PC-3 (cell line): ENCODE data around the gene PCDHGA7. TPM values are rescaled to one million over a fixed set of nuclear protein-coding genes. Genes with fewer than 3 reads are reported as not detected.
"Not testable (repeated sequence)": the region's sequence is repeated elsewhere in the genome, so short reads cannot be mapped to it uniquely, and the experiment has no call there.

Source experiments
- ATAC-seq: fragments of 200-7000 bp; cut with Tn5 transposase; 2 replicates; pipeline ENCODE4 v1.9.1; 2020; ENCODE audit warnings: mild to moderate bottlenecking, moderate library complexity
- BruUV-seq: library from RNA; stranded (reverse); fragments of 400-500 nt; replicated peaks from 2 replicates; lab custom pipeline; 2021; lab: Mats Ljungman, UMichigan
- CTCF ChIA-PET: fragments of 300-600 bp; sonication (Branson Sonifier 250); formaldehyde crosslinking; loops from one replicate; lab custom pipeline; 2022; ENCODE audit warnings: antibody characterized with exemption; lab: Charles Lee
- POLR2A ChIA-PET: fragments of 300-600 bp; sonication (Branson Sonifier 250); formaldehyde crosslinking; loops from one replicate; lab custom pipeline; 2022; ENCODE audit warnings: antibody characterized with exemption; ENCODE audit not compliant: unreplicated experiment; lab: Charles Lee
- DNase-seq: peaks from one replicate; pipeline ENCODE4 v3.0.0-alpha.2; 2015
- H2AFZ ChIP-seq: fragments of 300-600 bp; sonication (generic); 2 replicates; pipeline ENCODE4 v1.6.0; 2016; ENCODE audit warnings: antibody characterized with exemption, low read length
- H3F3A ChIP-seq: fragments of 300-600 bp; sonication (generic); one replicate; pipeline ENCODE4 v1.6.0; 2017; ENCODE audit warnings: antibody characterized with exemption, low read length, control low read depth, mild to moderate bottlenecking; ENCODE audit not compliant: unreplicated experiment
- H3K27ac ChIP-seq: fragments of 300-600 bp; sonication (generic); 2 replicates; pipeline ENCODE4 v1.5.1; 2016; ENCODE audit warnings: mild to moderate bottlenecking, low read length
- H3K27me3 ChIP-seq: fragments of 300-600 bp; sonication (generic); 2 replicates; pipeline ENCODE4 v1.6.1; 2016; ENCODE audit warnings: low read length, mixed read lengths
- H3K36me3 ChIP-seq: fragments of 300-600 bp; sonication (generic); 2 replicates; pipeline ENCODE4 v1.6.1; 2016; ENCODE audit warnings: low read depth, mixed run types, low read length, mixed read lengths
- H3K4me1 ChIP-seq: fragments of 300-600 bp; sonication (generic); 2 replicates; pipeline ENCODE4 v1.5.1; 2016; ENCODE audit warnings: low read length; ENCODE audit not compliant: insufficient read depth
- H3K4me2 ChIP-seq: fragments of 300-600 bp; sonication (generic); 2 replicates; pipeline ENCODE4 v1.6.0; 2016; ENCODE audit warnings: low read length
- H3K4me3 ChIP-seq: fragments of 300-600 bp; sonication (generic); 2 replicates; pipeline ENCODE4 v1.5.1; 2016; ENCODE audit warnings: mild to moderate bottlenecking, low read length, mixed read lengths
- H3K79me2 ChIP-seq: fragments of 300-600 bp; sonication (generic); 2 replicates; pipeline ENCODE4 v1.6.1; 2017; ENCODE audit warnings: low read length, mixed read lengths
- H3K9ac ChIP-seq: fragments of 300-600 bp; sonication (generic); 2 replicates; pipeline ENCODE4 v1.6.0; 2016; ENCODE audit warnings: mild to moderate bottlenecking, low read length
- H3K9me2 ChIP-seq: fragments of 300-600 bp; sonication (generic); replicated peaks from 2 replicates; pipeline ENCODE4 v1.6.1; 2016; ENCODE audit warnings: mixed run types, low read length, mixed read lengths
- H3K9me3 ChIP-seq: fragments of 300-600 bp; sonication (generic); 2 replicates; pipeline ENCODE4 v1.6.1; 2016; ENCODE audit warnings: low read length, mixed read lengths
- H4K20me1 ChIP-seq: fragments of 300-600 bp; sonication (generic); 2 replicates; pipeline ENCODE4 v1.6.1; 2016; ENCODE audit warnings: low read length, mixed read lengths
- EZH2 ChIP-seq: fragments of 300-600 bp; sonication (generic); IDR thresholded peaks from one replicate; pipeline ENCODE4 v1.6.1; 2017; ENCODE audit warnings: antibody characterized with exemption, mild to moderate bottlenecking, low read length; ENCODE audit not compliant: unreplicated experiment
- EZH2phosphoT487 ChIP-seq: fragments of 300-600 bp; sonication (generic); IDR thresholded peaks from 2 replicates; pipeline ENCODE4 v1.6.1; 2018; ENCODE audit warnings: mild to moderate bottlenecking, antibody characterized with exemption, low read length, borderline replicate concordance
- intact Hi-C: fragments of 100-400 bp; cut with micrococcal nuclease; formaldehyde crosslinking; loops from 2 replicates; pipeline ENCODE4 v1.9.0; 2023
- total RNA-seq: library from RNA; depleted of rRNA; stranded (reverse); fragments of >200 nt; gene quantifications from 2 replicates; pipeline ENCODE4 v1.2.3, GENCODE V29; 2014
- TF ChIP-seq, protein P1 (sequence below): fragments of 300-600 bp; sonication (generic); conservative IDR thresholded peaks from 2 replicates; pipeline ENCODE4 v1.5.1; 2017; ENCODE audit warnings: antibody characterized with exemption, low read depth, mild to moderate bottlenecking, low read length

Gene PCDHGA7
- total RNA-seq, 1 experiment from 2014 or later: 0.51 TPM

DNA sequence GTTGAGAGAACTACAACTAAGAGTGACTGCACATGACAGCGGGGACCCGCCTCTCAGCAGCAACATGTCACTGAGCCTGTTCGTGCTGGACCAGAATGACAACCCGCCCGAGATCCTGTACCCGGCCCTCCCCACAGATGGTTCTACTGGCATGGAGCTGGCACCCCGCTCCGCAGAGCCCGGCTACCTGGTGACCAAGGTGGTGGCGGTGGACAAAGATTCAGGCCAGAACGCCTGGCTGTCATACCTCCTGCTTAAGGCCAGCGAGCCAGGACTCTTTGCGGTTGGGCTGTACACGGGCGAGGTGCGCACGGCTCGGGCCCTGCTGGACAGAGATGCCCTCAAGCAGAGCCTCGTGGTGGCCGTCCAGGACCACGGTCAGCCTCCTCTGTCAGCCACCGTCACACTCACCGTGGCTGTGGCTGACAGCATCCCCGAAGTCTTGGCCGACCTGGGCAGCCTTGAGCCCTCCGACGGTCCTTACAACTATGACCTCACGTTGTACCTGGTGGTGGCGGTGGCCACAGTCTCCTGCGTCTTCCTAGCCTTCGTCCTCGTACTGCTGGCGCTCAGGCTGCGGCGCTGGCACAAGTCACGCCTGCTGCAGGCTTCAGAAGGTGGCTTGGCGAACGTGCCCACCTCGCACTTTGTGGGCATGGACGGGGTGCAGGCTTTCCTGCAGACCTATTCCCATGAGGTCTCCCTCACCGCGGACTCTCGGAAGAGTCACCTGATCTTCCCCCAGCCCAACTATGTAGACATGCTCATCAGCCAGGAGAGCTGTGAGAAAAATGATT, 2.1 kb downstream of the PCDHGA7 start:
- H3F3A ChIP-seq: no peaks in the 10 kb centered on the region
- DNase-seq (no peak), ATAC-seq (no peak)
- no peaks in the 10 kb centered on the region for H4K20me1 ChIP-seq
- ChIA-PET POLR2A (no interaction called here), CTCF (no interaction called here)
- H3K9ac ChIP-seq: no peak overlapping the region
- H3K79me2 ChIP-seq: no peaks in the 10 kb centered on the region
- H3K9me2 ChIP-seq: no peaks in the 10 kb centered on the region
- BruUV-seq: no TSS peak
- H3K4me2 ChIP-seq: no peak overlapping the region
- 0 out of 2 replicates have a peak, but pooled peaks cover 6% of the 10 kb centered on the region for H3K9me3 ChIP-seq
- H2AFZ ChIP-seq: no peak overlapping the region
- no peaks in the 10 kb centered on the region for H3K27me3 ChIP-seq
- no peak overlapping the region for H3K27ac ChIP-seq
- H3K4me1 ChIP-seq: no peaks in the 10 kb centered on the region
- H3K36me3 ChIP-seq: no peaks in the 10 kb centered on the region
- H3K4me3 ChIP-seq: no peak overlapping the region
- intact Hi-C loops: no loop called here
- TF ChIP-seq, protein P1, sequence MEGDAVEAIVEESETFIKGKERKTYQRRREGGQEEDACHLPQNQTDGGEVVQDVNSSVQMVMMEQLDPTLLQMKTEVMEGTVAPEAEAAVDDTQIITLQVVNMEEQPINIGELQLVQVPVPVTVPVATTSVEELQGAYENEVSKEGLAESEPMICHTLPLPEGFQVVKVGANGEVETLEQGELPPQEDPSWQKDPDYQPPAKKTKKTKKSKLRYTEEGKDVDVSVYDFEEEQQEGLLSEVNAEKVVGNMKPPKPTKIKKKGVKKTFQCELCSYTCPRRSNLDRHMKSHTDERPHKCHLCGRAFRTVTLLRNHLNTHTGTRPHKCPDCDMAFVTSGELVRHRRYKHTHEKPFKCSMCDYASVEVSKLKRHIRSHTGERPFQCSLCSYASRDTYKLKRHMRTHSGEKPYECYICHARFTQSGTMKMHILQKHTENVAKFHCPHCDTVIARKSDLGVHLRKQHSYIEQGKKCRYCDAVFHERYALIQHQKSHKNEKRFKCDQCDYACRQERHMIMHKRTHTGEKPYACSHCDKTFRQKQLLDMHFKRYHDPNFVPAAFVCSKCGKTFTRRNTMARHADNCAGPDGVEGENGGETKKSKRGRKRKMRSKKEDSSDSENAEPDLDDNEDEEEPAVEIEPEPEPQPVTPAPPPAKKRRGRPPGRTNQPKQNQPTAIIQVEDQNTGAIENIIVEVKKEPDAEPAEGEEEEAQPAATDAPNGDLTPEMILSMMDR: no peak
- no peak for TF ChIP-seq EZH2phosphoT487
- no peak for TF ChIP-seq EZH2

DNA sequence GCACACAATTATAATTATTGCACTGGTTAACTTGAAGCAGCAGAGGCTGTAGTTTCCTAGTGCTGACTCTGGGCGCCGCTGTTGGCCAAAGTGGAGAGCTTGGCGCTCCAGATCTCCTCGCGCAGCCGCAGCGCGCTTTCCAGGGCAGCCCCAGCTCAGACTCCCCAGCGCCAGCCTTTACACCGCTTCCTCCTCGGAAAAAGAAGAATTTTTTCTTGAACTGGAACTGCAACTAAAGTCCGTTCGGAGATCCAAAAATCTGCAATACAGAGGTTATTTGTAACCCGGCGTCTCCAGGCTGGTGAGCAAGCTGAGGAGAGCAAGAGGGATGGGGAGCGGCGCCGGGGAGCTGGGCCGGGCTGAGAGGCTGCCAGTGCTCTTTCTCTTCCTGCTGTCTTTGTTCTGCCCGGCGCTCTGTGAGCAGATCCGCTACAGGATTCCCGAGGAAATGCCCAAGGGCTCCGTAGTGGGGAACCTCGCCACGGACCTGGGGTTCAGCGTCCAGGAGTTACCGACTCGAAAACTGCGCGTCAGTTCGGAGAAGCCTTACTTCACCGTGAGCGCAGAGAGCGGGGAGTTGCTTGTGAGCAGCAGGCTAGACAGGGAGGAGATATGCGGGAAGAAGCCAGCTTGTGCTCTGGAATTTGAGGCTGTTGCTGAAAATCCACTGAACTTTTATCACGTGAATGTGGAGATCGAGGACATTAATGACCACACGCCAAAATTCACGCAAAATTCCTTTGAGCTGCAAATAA, 5.2 kb downstream of the PCDHGA7 start, which contains the start of gene PCDHGB4:
TSS of gene PCDHGB4 (plus strand) at position 142 of the 755 bp plus-strand sequence. CDS start at position 329, 187 bp downstream.
- TF ChIP-seq, protein P1: peak; percentile 31
- H3K79me2 ChIP-seq, H3K9me2 ChIP-seq, H4K20me1 ChIP-seq, H3K36me3 ChIP-seq, intact Hi-C loops, POLR2A ChIA-PET, H3K4me2 ChIP-seq, H2AFZ ChIP-seq, H3K4me3 ChIP-seq, H3K27me3 ChIP-seq, H3F3A ChIP-seq, H3K9ac ChIP-seq, H3K9me3 ChIP-seq, CTCF ChIA-PET, BruUV-seq, H3K4me1 ChIP-seq, H3K27ac ChIP-seq: not testable (repeated sequence)
- DNase-seq (peak; percentile 23), ATAC-seq (peak; percentile 35)
